ENCODE data around the gene PHF20.
A peak's percentile ranks its signal among the peaks of the same experiment; 100 is the strongest.
"Not testable (repeated sequence)": the region's sequence is repeated elsewhere in the genome, so short reads cannot be mapped to it uniquely, and the experiment has no call there.

PHF20 gene

GRCh38 chr20:35839904-35840303, 68.1 kb downstream of the PHF20 start:
- no peak for DNase-seq (ENCODE audit: low read depth in 2 of 2)

DNA sequence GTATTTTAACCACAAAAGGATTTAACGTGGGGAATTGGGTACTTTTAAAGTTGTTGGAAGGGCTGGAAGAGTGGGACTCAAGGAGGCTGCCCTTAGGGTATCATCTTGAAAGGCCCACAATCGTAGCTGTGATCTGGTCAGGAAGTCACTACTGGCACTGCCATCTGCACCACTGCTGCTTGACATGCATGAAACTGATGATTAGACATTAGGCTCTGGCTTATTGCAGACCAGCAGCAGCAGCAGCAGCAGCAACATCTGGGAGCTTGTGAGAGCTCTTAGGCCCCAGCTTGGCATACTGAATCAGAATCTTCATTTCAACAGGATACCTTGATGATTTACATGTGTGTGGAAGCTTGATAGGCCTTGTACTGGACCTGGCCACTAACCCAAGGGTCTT, 68.6 kb downstream of the PHF20 start:
- no peak for DNase-seq (ENCODE audit: low read depth in 2 of 2)

DNA sequence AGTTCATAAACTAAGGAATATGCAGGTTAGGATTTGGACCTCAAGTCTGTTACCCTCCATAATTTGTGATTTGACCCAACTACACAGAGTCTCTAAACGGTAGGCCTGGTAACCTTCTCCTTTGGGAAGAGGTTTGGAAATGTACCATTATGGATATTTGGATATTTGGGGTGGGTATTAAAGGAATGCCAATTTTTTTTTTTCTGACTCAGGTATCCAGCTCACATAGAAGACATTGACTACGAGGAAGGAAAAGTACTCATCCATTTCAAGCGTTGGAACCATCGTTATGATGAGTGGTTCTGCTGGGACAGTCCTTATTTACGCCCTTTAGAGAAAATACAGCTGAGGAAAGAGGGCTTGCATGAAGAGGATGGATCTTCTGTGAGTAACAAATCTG, 70.5 kb downstream of the PHF20 start:
- DNase-seq (ENCODE audit: low read depth in 2 of 2): no peak

GRCh38 chr20:35843894-35844293, 72.1 kb downstream of the PHF20 start:
- not testable (repeated sequence) for DNase-seq (ENCODE audit: low read depth in 2 of 2)

- no peak for DNase-seq (ENCODE audit: low read depth in 2 of 2)
These were observed 73.7 kb downstream of the PHF20 start for GRCh38 chr20:35845561-35845960.

GRCh38 chr20:35849706-35850105, 77.9 kb downstream of the PHF20 start:
- no peak for DNase-seq (ENCODE audit: low read depth in 2 of 2)

- not testable (repeated sequence) for DNase-seq (ENCODE audit: low read depth in 2 of 2)
These were observed 79.8 kb downstream of the PHF20 start for GRCh38 chr20:35851659-35852058.

GRCh38 chr20:35854713-35855348, 83.0 kb downstream of the PHF20 start:
- no peak for DNase-seq (ENCODE audit: low read depth in 2 of 2)

GRCh38 chr20:35855641-35856040, 83.8 kb downstream of the PHF20 start:
- not testable (repeated sequence) for DNase-seq (ENCODE audit: low read depth in 2 of 2)

DNA sequence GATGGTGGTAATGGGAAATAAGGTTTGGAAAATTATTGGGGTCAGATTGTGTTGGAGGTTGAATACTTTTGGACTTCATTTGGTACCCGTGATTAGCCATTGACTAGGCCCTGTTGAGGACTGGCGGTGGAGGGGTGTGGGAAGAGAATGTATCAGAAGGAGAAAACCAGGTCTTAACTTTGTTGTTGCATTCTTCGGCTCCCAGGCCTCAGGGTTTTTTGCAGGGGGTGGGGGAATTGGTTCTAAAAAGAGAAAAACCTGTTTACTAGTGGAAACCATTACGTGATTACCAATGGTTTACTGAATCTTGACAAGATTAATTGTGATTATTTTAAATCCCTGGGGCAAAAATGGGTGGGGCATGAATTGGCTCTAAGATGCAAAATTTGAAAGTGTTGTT, 85.1 kb downstream of the PHF20 start:
- DNase-seq (ENCODE audit: low read depth in 2 of 2): no peak

- no peak for DNase-seq (ENCODE audit: low read depth in 2 of 2)
These were observed 94.8 kb downstream of the PHF20 start for GRCh38 chr20:35866418-35867202.

- no peak for DNase-seq (ENCODE audit: low read depth in 2 of 2)
These were observed 98.9 kb downstream of the PHF20 start for GRCh38 chr20:35870541-35871258.

DNA sequence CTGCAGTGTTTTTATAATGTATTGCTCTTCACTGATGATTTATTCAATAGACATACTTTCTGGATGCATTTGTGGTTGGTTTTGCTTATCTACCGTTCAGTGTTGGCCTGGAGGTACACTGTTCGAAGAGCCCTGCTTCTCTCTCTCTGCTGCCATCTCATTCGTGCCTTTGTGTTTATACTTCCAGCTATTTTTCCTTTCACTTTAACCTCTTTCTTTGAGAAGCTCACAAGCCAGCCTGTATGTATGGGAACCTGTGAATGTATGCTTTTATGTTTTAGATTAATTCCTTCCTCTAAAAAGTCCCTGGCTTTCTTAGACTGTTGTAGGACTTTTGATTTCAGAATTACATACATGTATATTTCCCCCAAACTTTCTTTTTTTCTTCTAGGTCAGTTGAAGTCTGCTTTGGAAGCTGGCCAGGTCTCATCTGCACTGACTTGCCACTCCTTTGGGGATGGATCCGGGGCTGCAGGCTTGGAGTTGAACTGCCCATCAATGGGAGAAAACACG, 99.5 kb downstream of the PHF20 start:
- DNase-seq (ENCODE audit: low read depth in 2 of 2): no peak

DNA sequence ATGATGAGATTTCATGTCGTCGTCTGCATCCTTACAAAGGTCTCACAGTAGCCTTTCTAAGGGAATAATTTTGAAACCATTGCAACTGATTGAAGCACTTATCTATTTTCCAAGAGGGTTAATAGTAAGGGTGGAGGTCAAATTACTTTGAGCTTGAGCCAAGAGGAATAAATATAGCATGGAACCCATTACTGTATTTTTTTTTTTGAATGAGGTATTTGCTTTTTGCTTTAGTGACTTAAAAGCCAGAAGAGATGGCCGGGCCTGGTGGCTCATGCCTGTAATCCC, 104.2 kb downstream of the PHF20 start:
- DNase-seq (ENCODE audit: low read depth in 2 of 2): no peak

- DNase-seq (ENCODE audit: low read depth in 2 of 2): no peak
These were observed 105.8 kb downstream of the PHF20 start for GRCh38 chr20:35877611-35878010.

DNA sequence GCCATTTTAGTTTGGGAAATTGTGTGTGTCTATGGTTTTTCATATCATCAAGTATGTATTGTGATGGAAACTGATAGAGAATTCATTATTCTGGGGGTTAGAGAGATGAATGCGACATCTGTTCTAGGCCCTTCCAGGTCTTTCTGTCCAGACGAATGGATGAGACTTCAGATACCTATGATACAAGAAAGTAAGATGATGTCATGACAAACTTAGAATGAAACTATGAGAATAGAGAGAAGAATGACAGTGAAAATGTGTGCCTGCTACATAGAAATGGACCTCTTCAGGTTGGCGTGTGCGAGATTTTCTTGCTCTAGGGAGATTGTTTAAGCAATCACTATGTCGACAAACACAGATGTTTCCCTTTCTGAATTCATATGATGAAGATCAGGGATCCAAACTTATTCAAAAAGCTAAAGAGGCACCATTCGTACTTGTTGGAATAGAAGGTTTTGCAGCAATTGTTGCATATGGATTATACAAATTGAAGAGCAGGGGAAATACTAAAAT, 106.4 kb downstream of the PHF20 start:
- DNase-seq (ENCODE audit: low read depth in 2 of 2): no peak

- no peak for DNase-seq (ENCODE audit: low read depth in 2 of 2)
These were observed 109.9 kb downstream of the PHF20 start for GRCh38 chr20:35881676-35882075.

- not testable (repeated sequence) for DNase-seq (ENCODE audit: low read depth in 2 of 2)
These were observed 110.8 kb downstream of the PHF20 start for GRCh38 chr20:35882427-35883161.

GRCh38 chr20:35883336-35883777, 111.5 kb downstream of the PHF20 start:
- no peak for DNase-seq (ENCODE audit: low read depth in 2 of 2)

DNA sequence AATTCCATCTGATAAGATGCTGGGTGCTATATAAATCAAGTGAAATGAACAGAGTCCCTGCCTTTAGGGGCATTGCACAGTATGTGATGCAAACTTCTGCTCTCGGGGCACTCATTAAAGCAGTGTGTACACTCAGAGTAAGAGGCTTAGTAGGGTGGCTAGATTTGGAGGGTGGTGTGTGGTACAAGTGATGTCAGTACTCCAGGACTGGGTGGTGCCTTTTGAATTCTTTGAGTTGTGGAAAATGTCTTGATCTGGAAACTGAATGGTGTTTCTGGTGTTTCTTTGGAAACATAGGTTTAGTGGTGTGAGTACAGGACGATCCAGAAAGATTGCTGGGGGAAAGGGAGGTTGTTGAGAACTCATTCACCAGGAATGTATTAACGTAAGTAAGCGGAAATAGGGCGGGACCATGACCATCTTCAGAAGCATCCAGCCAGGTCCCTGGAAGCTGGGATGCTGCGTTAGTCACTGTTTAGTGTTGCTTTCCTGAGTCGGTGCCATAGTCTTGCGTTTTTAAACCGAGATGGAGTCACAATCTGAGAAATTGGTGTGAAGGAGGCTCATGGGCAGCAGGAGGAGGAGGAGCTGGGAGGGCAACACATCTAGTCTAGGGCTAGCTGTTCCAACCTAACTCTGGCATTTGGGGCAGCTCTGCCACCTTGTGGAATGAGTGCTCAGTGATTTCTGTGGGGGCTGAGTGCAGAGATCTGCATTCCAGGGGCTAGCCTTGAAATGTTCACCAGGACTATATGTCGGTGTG, 112.1 kb downstream of the PHF20 start:
- peak; percentile 7 to 36 for DNase-seq (ENCODE audit: low read depth in 2 of 2)

- DNase-seq (ENCODE audit: low read depth in 2 of 2): no peak
These were observed 112.7 kb downstream of the PHF20 start for GRCh38 chr20:35884541-35884865.

Data from stimulated activated CD8-positive, alpha-beta memory T cell treated with anti-CD3 and anti-CD28 coated beads, Interleukin-2, amount 100 ng/mL, for 48 hours (primary cell).